ENCODE results near the gene TSPY8. TPM values are rescaled to one million over a fixed set of nuclear protein-coding genes. Genes with fewer than 3 reads are reported as not detected.
"Not testable (repeated sequence)": the region's sequence is repeated elsewhere in the genome, so short reads cannot be mapped to it uniquely, and the experiment has no call there.

Gene TSPY8
- total RNA-seq (2021) = not detected in 2 replicates
- long read RNA-seq = 0 reads

- WGBS (ENCODE audit: extremely low coverage, insufficient read length, low lambda C conversion rate) = no CpG with 5 or more reads among the region's 25 CpGs
Observed at GRCh38 chrY:9357497-9357896, at the start of gene TSPY8. TSPY8 (plus strand) TSS chrY:9357797; CDS start chrY:9357843, 46 bp downstream.

More at GRCh38 chrY:9357497-9357896, at the start of gene TSPY8:
- not testable (repeated sequence) for H3K4me3 Mint-ChIP-seq; H4K5ac ChIP-seq (ENCODE audit: insufficient read length, low read depth, low read length); H3K56ac ChIP-seq (ENCODE audit: insufficient read length, low read depth, low read length); H3K79me2 ChIP-seq (ENCODE audit: insufficient read depth, low read length); H3K9me3 Mint-ChIP-seq; H3K27ac Mint-ChIP-seq; H3K4ac ChIP-seq (ENCODE audit: low read depth, low read length); H2BK12ac ChIP-seq (ENCODE audit: insufficient read length, low read depth, low read length); H3K9ac ChIP-seq (ENCODE audit: extremely low read depth, insufficient read length, low read length); H3K27me3 Mint-ChIP-seq (ENCODE audit: low read depth); DNase-seq; H2BK120ac ChIP-seq (ENCODE audit: low read depth, low read length, poor library complexity, severe bottlenecking); H4K91ac ChIP-seq (ENCODE audit: insufficient read length, low read depth, low read length); H2AFZ ChIP-seq (ENCODE audit: low read length); H3K4me2 ChIP-seq (ENCODE audit: insufficient read depth, insufficient read length, low read length); H3K79me1 ChIP-seq (ENCODE audit: insufficient read depth, low read depth, low read length, poor library complexity, severe bottlenecking); H3K36me3 Mint-ChIP-seq (ENCODE audit: insufficient read depth in 1 of 3, low read depth in 3 of 3); H3K4me1 Mint-ChIP-seq; H3T11ph ChIP-seq (ENCODE audit: low read length); H3K14ac ChIP-seq (ENCODE audit: insufficient read depth, low read length); H3K18ac ChIP-seq (ENCODE audit: insufficient read length, low read depth, low read length); H2BK15ac ChIP-seq (ENCODE audit: low read depth, low read length); H3K27ac ChIP-seq (ENCODE audit: insufficient read length, low read depth, low read length); H2AK5ac ChIP-seq (ENCODE audit: insufficient read length, low read length); H3K23ac ChIP-seq (ENCODE audit: insufficient read length, low read depth, low read length); H3K4me1 ChIP-seq (ENCODE audit: insufficient read depth, low read length); H4K8ac ChIP-seq (replicated peaks; ENCODE audit: insufficient read length, low read depth, low read length); H4K20me1 ChIP-seq (ENCODE audit: control insufficient read depth, insufficient read depth, insufficient read length); H3K23me2 ChIP-seq (ENCODE audit: insufficient read length, low read depth, low read length, poor library complexity, severe bottlenecking); H2BK20ac ChIP-seq (ENCODE audit: low read depth, low read length, poor library complexity, severe bottlenecking); H3K27me3 ChIP-seq (ENCODE audit: insufficient read depth, low read length); H2BK5ac ChIP-seq (ENCODE audit: insufficient read length, low read length); H3K9me3 ChIP-seq (ENCODE audit: control insufficient read depth, low read depth, low read length)
